Stimulated activated CD8-positive, alpha-beta memory T cell treated with anti-CD3 and anti-CD28 coated beads, Interleukin-2, amount 100 ng/mL, for 1 hour (primary cell): ENCODE measurements around the gene IFNAR1.
A peak's percentile ranks its signal among the peaks of the same experiment; 100 is the strongest.
"Not testable (repeated sequence)": the region's sequence is repeated elsewhere in the genome, so short reads cannot be mapped to it uniquely, and the experiment has no call there.

ENCODE experiments used
- DNase-seq, 2 donors: peaks; one replicate each; pipeline ENCODE4 v3.0.0-alpha.2; 2020; ENCODE audit warnings: low read depth in 2 of 2

Gene IFNAR1

DNA sequence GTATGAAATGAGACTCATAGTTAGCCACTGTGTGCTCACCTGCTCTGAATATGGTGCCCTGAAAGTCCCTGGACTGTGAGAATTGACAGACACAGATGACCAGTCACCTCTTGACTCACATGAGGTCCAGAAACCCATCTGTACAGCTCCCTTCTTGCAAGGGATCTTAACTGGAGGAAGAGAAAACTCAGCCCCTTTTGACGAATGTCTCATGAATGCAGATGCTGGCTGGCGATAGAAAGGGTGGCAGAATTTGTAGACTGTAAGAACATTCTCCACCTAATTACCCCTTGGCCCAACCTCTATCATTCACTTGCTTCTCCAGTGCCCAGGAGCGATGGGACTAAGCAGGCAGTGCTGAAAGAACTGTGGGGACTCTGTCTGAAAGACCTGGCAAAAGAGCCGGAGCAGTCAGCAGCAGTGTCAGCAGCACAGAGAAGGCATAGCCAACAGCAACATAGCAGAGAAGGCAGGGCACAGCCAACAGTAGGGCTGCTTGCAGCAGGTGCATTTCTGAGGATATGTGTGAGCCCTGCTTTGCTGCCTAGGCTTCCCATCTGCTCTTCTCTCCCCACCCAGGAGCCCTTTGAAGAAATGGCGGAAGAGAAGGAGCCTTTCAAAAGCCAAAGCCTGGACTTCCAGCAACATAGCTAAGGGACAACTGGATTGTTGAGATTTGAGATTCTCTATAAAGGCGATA is 52.6 kb downstream of the IFNAR1 start:
- no peak for DNase-seq

DNA sequence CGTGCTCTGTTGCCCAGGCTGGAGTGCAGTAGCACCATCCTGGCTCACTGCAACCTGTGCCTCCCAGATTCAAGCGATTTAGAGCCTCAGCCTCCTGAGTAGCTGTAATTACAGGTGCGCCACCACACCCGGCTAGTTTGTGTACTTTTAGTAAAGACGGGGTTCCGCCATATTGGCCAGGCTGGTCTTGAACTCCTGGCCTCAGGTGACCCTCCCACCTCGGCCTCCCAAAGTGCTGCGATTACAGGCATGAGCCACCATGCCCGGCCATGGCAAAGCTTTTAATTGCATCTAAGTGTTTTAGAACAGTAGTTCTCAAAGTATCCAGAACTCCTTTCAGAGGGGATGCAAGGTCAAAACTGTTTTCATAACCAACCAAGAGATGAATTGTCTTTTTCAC is 53.3 kb downstream of the IFNAR1 start:
- no peak for DNase-seq

DNA sequence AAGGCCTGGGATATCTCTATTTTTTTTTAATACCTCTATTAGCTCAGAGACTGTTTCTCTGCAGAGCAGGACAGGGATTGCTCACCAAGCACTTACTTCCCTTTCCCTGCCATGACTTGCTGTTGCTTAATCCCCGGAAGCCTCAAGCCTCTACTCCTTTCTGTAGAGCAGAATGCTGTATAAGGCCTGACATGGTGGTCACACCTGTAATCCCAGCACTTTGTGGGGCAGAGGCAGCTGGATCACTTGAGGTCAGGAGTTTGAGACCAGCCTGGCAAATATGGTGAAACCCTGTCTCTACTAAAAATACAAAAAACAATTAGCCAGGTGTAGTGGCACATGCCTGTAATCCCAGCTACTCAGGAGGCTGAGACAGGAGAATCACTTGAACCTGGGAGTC is 55.2 kb downstream of the IFNAR1 start:
- DNase-seq = not testable (repeated sequence)

DNA sequence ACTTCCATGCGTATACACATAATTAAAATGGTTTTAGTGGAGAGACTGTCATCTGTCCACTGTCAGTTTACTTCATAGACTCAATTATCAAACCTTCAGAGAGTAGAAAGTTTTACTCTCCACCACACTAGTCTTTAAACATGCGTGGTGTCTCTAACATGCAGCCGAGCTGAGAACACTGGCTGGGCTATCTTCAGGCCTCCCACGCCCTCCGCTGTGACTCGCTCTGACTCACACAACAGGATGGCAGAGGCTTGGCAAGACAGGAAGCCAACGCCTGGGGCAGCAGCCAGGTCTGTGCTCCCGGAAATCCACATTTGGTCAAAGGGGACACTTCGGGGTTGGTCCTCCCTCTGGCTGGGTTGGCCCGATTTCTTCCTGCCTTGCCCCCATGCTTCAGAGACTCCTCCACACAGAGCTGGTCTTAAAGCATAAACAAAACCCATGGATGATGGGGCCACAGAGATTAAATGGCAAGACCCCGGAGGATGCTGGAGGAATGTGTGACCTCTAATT is 55.8 kb downstream of the IFNAR1 start:
- peak; percentile 50 to 70 for DNase-seq

DNA sequence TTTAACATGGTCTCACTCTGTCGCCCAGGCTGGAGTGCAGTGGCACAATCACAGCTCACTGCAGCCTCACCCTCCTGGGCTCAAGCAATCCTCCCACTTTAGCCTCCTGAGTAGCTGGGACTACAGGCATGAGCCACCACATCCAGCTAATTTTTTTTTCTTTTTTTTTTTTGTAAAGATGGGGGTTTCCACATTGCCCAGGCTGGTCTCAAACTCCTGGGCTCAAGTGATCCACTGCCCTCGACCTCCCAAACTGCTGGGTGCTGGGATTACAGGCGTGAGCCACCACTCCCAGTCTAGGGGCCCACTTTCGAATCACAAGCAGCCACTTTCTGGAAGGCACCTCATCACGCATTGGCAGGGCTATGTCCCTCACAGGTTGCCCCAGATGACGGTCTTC is 56.6 kb downstream of the IFNAR1 start:
- DNase-seq = not testable (repeated sequence)

DNA sequence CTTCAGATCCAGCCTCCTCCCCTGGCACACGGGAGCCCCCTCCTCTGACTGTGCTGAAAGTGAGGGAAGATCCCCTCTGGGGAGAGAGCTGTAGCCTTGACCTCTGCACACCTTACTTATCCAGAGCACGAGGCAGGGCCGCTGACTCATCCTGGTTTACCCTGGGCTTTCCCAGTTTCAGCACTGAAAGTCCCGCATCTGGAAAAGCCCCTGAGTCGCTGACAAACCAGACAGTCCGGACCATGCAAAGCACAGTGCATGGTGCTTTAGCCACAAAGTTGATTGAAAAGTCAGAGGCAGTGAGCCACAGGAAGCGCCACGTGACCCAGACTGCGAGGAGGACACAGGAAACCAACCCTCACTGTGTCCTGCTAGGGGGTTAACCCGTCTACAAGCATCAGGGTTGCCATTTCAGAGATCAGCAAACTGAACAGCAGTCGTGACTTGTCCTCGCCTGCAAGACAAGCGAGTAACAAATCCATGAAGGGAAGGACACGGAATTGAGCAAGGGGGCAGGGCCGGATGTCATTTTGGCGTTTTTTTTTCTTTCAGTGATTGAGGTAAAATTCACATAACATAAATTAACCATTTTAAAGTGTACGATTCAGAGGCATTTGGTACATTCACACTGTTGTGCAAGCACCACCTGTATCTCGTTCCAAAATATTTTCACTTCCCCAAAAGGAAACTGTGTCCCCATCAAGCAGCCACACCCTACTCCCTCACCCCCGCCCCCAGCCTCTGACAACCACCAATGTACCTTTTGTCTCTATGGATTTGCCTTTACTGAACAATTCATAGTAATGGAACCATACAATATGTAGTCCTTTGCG is 58.5 kb downstream of the IFNAR1 start:
- peak; percentile 40 to 43 for DNase-seq

DNA sequence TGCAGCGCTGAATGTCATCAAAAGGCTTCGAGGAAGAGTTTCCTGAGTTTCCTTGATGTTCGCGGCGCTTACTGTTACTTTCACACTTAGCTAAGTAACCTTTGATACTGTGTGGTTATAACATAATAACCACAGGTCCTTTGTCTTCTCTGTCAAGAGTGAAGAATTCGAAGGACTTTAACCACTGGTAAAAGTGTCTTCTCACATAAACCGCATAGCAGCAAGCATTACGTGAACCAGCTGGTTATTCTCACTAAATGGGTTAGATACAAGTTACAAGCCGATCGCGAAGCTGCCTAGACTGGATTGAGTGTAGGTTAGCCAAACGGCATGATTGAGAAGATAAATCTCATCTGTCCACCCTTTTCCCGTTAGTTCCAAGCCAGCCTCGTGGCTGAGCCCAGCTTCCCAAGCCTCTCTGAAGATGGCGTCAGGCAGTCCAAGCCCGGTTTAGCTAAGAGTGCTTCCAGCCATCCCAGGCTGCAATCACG is 60.1 kb downstream of the IFNAR1 start:
- no peak for DNase-seq

DNA sequence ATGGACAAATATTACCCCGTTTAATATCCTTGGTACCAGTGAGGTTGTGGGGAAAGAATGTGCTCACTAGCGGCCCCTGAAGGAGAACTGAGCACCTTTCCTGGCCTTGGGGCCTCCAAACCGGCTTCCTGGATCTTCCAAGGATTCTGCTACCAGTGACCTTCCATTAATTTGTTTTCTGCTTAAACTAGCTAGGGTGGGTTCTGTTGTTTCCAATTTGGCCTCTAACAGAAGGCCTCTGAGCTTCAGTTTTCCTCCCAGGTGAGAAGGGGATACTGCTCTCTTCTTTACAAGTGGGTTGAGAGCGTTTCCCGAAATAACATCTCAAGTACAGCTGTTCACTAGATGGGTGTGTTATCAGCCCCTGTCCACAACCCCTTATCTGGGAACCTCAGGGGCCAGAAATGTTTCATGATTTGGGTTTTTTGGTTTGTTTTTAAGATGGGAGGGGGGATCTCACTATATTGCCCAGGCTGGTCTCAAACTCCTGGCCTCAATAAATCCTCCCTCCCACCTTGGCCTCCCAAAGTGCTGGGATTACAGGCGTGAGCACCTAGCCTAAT is 61.5 kb downstream of the IFNAR1 start:
- DNase-seq = no peak

DNA sequence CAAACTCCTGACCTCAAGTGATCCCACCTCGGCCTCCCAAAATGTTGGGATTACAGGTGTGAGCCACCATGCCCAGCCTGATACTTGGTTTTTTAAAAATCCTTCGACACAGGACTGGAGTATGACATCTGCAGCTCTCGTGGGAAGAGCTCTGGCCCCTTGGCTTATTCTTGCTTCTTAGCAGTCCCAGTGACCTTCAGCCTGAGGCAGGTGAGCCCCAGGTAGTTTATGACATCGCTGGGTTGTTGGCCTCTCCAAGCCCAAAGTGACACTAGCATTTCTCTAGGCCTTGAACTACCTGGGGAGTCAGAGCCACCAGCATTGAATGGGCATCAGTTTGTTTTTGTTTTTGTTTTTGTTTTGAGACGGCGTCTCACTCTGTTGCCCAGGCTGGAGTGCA is 62.5 kb downstream of the IFNAR1 start:
- DNase-seq = no peak

DNA sequence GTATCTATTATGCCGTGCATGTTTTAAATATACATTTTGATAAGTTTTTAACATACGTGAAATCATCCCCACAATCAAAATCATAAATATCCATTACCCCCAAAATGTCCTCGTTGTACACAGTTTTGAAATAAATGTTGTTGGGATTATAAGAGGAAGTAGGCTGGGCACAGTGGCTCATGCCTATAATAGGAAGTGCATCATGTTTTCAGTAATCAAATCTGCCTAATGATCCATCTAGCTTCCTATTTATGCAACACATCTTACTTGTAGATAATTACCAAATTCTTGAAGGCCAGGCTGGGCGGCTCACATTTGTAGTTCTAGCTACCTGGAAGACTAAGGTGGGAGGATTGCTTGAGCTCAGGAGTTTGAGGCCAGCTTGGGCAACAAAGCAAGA is 63.4 kb downstream of the IFNAR1 start:
- DNase-seq = no peak

DNA sequence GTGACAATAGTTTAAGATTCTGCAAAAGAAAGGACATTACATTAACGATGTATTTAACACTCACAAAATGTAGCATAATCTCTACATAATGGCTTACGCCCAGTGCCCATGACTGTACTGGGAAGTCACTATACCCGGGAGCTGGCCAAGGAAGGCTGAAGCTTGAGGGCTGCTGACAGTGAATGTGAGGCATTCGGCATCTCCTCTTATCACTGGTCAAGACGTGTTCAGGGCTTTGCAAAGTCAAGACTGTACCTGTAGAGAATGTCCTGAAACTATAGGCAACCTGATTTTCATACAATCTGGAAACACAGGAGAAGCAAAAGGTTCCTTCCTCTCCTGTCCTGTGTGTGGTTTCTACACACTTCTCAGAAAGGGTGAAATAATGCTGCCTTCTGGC is 65.7 kb downstream of the IFNAR1 start:
- no peak for DNase-seq

DNA sequence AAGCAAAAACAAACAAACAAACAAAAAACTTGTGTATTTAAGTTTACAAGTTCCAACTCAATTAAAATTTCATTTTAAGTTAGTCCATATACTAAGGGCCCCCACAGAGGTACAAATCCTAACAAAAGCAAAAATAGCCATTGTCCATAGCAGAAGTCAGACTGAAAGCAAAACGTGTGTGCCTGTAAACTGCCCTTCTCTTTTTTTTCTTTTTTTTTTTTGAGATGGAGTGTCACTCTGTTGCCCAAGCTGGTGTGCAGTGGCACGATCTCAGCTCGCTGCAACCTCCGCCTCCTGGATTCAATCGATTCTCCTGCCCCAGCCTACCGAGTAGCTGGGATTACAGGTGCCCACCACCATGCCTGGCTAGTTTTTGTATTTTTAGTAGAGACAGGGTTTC is 66.9 kb downstream of the IFNAR1 start:
- no peak for DNase-seq

DNA sequence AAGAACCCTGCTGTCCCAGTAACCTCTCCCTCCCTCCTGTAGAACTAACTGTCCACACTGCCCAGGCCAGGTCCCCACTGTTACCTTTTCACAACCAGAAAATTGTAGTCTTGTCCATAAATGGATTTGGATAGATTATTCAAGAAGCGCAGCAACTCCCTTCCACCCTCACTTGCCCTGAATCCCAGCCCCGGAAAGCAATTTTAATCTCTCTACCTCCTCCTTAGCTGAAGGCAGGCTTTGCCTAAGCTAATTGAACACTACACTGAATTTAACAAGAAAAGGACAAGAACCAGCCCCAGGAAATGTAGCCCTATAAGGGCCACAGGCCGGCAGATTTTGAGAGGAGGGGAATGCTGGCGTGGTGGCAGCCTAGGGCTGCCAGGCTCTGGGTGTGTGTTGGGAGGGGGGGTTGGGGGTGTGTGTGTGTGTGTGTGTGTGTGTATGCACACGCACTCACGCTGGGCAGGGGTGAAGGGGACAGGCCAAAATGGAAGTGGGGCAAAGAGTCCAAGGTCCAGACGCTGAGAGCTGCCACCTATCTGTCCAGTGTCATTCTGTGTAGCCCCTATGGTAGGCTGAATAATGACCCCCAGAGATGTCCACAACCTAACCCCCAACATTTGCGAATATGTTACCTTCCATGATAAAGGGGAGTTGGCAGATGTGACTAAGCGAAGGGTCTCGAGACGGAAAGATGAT is 67.7 kb downstream of the IFNAR1 start:
- DNase-seq = no peak

DNA sequence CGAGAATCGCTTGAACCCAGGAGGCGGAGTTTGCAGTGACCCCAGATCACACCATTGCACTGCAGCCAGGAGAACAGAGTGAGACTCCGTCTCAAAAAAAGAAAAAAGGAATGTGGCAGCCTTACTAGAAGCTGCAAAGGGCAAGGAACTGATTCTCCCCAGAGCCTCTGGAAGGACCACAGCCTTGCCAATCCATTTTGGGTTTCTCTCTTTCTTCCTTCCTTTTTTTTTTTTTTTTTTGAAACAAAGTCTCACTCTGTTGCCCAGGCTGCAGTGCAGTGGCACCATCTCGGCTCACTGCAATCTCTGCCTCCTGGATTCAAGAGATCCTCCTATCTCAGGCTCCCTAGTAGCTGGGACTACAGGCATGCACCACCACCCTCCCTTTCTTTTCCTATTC is 68.6 kb downstream of the IFNAR1 start:
- DNase-seq = no peak

DNA sequence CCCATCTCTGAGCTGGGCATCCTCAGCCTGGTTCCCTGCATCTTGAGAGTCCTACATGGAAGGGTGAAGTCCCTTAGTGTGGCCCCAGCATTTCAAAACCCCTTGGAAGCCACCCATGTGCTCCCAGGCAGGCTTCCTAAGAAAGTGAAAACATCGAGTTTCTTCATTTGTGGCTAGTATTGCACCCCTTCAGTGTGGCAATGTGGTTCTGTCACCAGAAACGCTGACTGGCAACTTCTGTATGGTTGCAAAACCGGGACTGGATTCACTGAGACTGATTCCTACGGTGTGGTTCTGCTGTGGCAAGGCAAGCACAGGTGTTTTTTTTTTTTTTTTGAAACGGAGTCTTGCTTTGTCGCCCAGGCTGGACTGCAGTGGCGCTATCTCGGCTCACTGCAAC is 69.5 kb downstream of the IFNAR1 start:
- no peak for DNase-seq

DNA sequence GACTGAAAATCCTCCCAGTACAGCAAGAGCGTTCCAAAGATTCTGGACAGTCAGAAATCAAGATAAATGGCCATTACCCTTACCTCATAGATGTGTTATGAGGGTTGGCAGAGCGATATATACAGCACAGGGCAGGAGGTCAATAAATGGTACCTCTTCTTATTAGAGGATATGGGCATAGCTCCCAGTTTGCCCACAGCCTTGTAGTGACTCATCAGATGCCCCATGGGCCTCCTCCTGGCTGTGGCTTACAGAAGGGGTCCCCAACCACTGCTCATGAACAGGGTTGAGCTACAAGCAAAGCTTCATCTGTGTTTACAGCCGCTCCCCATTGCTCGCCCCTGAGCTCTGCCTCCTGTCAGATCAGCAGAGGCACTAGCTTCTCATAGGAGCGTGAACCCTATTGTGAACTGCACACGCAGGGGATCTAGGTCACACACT is 71.1 kb downstream of the IFNAR1 start:
- no peak for DNase-seq

DNA sequence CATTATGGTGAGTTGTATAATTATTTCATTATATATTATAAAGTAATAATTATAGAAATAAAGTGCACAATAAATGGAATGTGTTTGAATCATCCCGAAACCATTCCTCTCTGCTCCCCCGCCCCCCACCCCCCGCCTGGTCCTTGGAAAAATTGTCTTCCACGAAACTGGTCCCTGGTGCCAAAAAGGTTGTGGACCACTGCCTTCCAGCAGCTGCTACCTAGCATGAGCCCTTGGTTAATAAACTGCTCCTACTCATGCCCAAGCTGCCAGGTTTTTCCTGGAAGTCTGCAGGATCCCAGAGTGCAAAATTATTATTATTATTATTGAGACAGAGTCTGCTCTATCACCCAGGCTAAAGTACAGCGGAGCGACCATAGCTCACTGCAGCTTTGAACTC is 71.7 kb downstream of the IFNAR1 start:
- no peak for DNase-seq

DNA sequence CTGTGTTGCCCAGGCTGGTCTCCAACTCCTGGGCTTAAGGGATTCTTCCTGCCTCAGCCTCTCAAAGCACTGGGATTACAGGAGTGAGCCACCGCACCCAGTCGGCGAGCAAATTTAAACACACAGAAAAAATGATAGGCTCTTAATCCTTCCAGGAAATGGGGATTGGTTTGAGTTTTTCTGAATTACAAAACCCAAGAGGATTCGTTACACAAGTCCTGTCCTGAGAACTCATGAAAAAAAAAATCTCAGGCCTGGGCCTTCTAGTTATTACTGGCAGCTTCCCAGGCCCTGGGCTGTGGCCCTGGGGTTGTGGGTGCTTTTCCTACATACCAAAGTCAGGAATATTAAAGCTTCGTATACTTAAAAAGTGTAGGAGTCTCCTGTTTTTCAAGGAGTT is 72.2 kb downstream of the IFNAR1 start:
- no peak for DNase-seq

DNA sequence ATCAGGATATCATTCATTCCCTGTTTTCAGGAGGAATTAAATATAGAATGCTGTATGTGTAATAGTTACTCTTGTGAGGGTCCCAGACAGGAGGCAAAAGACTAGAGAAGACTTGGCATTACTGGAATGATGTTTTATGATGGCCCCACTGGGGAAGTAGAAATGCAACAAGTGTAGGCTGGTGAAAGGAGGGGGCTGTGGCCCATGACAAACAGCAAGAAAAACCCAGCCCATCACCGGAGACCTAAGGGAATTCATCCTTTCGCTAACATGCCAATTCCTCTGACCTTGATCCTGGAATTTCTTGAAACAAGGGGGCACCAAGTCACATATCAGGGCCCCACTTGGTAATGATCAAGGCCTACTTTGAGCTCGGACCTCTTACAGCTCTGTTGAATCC is 72.9 kb downstream of the IFNAR1 start:
- DNase-seq = no peak

DNA sequence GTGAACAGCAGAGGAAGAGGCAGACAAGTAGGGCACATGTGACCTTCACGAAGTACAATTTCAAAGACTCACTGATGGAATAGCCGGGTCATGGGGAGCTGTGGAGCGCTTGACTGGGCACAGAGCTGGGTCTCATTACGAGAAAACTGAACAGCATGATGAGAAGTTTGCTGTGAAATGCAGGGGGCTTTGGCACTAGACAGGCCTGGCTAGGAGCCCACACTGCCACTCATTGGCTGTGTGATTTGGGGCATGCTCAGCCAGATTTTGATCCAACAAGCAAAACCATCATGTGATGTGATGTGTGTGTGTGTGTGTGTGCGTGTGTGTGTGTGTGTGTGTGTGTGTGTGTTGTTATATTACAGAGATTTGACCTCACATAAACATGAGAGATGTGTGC is 73.6 kb downstream of the IFNAR1 start:
- DNase-seq = no peak

DNA sequence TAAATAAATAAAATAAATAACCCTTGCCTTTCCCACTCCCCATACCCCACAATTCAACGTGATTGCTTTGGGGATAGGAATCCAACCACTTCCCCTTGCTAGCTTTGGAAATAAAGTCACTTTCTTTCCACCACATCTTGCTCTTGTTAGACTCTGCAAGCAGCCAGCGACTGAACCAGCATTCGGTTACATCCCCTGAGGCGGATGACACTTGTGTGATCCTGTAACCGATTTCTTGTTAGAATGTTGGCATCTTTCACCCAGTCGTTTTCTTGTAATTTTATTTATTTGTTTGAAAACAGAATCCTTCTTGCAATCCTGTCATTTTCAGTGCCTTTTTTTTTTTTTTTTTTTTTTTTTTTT is 76.8 kb downstream of the IFNAR1 start:
- no peak for DNase-seq
